Right lobe of liver (tissue), 6 donors: ENCODE results near the gene GNAL. TPM values are rescaled to one million over a fixed set of nuclear protein-coding genes. Genes with fewer than 3 reads are reported as not detected.

ENCODE experiments used
- ATAC-seq, 4 donors: fragments of 200-7000 bp; cut with Tn5 transposase; one replicate each; pipeline ENCODE4 v1.9.1; 2020; ENCODE audit warnings: mild to moderate bottlenecking in 4 of 4, moderate library complexity in 4 of 4
- DNase-seq, 3 donors: peaks; one replicate each; pipeline ENCODE4 v3.0.0-alpha.2; 2020
- H3K27ac ChIP-seq, 3 donors: fragments of 200-600 bp; one replicate each; pipeline ENCODE4 v1.8.0; 2022
- H3K27me3 ChIP-seq, 2 donors: fragments of 200-600 bp; one replicate each; pipeline ENCODE4 v1.8.0; 2022
- H3K36me3 ChIP-seq, 4 donors: fragments of 200-600 bp; sonication (generic) in 1 of 4; one replicate each; pipeline versions ENCODE4 v1.5.1 to v1.8.0; 2017 to 2022; ENCODE audit warnings: control low read depth in 1 of 4
- H3K4me1 ChIP-seq, 4 donors: fragments of 200-600 bp; sonication (generic) in 1 of 4; one replicate each; pipeline versions ENCODE4 v1.5.1 to v1.8.0; 2017 to 2022; ENCODE audit warnings: control low read depth in 1 of 4
- H3K4me3 ChIP-seq, 3 donors: fragments of 200-600 bp; one replicate each; pipeline ENCODE4 v1.8.0; 2022
- H3K9me3 ChIP-seq, 4 donors: fragments of 200-600 bp; sonication (generic) in 1 of 4; one replicate each; pipeline versions ENCODE4 v1.5.1 to v1.8.0; 2017 to 2022; ENCODE audit warnings: control low read depth in 1 of 4
- CTCF ChIP-seq, 4 donors: fragments of 200-600 bp in 3 of 4; fragments of 450-650 bp in 1 of 4; IDR thresholded peaks; one replicate each; pipeline versions ENCODE4 v1.5.1 to v1.8.0; 2016 to 2022; ENCODE audit warnings: antibody characterized with exemption in 4 of 4, mild to moderate bottlenecking in 2 of 4
- POLR2A ChIP-seq: fragments of 450-650 bp; IDR thresholded peaks from one replicate; pipeline ENCODE4 v1.6.1; 2017; ENCODE audit warnings: antibody characterized with exemption, mild to moderate bottlenecking
- WGBS: methylation state at CpG from one replicate; pipeline ENCODE4 v1.1.6; 2018; ENCODE audit warnings: low coverage, low lambda C conversion rate; ENCODE audit not compliant: insufficient coverage; ENCODE audit errors: missing lambda C conversion rate; 5-methylcytosine and 5-hydroxymethylcytosine counted together
- intact Hi-C, 2 donors: fragments of 100-400 bp; cut with DNase I; formaldehyde crosslinking; loops; one replicate each; pipeline versions ENCODE4 v1.11.2 to v1.14.1; 2022
- total RNA-seq, 6 experiments: library from RNA; depleted of rRNA in 2 of 6; stranded (reverse); fragments of >200 nt in 2 of 6; fragmentation: NEBNext Ultra II Directional in 3 of 6; extraction: Animal tissue kit (Norgen Biotek cat#: 25700) in 3 of 6; gene quantifications; one replicate each; pipeline versions ENCODE4 v1.1.0 to v1.2.4, GENCODE V29; 2016 to 2023
- donor health status: DM: no; HTN: yes; CAD: no.
- donor health status: DM: no; HTN: no; CAD: no.
- donor health status: DM: no; HTN: no; CAD: no.
- donor health status: DM: no; HTN: yes; CAD: no.
- donor health status: DM: no; HTN: yes; CAD: no.

GNAL gene
- total RNA-seq, 6 experiments from 2014 or later = 0.19 to 1.9 (median 1.2) TPM

GRCh38 chr18:11775436-11776174 is 86.5 kb downstream of the GNAL start:
- no peak for TF ChIP-seq CTCF (IDR thresholded peaks at IDR 0.05)
- TF ChIP-seq POLR2A = no peak
- intact Hi-C loops = no loop called here
- H3K4me1 ChIP-seq = no peaks in the 10 kb centered on the region
- H3K9me3 ChIP-seq = no peaks in the 10 kb centered on the region
- no peak overlapping the region for H3K27ac ChIP-seq
- no peaks in the 10 kb centered on the region for H3K27me3 ChIP-seq
- ATAC-seq (no peak), DNase-seq (no peak)
- no peak overlapping the region for H3K4me3 ChIP-seq
- no peaks in the 10 kb centered on the region for H3K36me3 ChIP-seq
- 70% methylated on average over 16 of the region's 16 CpGs for WGBS

GRCh38 chr18:11780042-11780441 is 91.0 kb downstream of the GNAL start:
- intact Hi-C loops = no loop called here

GRCh38 chr18:11783716-11784331 is 94.8 kb downstream of the GNAL start:
- intact Hi-C loops = no loop called here
- Histone ChIP-seq H3K9me3 (no peaks in the 10 kb centered on the region), H3K27ac (no peak overlapping the region), H3K36me3 (no peaks in the 10 kb centered on the region), H3K4me3 (no peak overlapping the region), H3K4me1 (no peaks in the 10 kb centered on the region), H3K27me3 (no peaks in the 10 kb centered on the region)
- no peak for DNase-seq
- no peak for ATAC-seq
- no peak for TF ChIP-seq POLR2A
- TF ChIP-seq CTCF (IDR thresholded peaks at IDR 0.05) = no peak
- WGBS = 71% methylated on average over 2 of the region's 7 CpGs

More at GRCh38 chr18:11780042-11780441, 91.0 kb downstream of the GNAL start:
- DNase-seq = no peak
- H3K27me3 ChIP-seq = no peaks in the 10 kb centered on the region
- H3K27ac ChIP-seq = no peak overlapping the region
- WGBS = 46% methylated on average over 5 of the region's 5 CpGs
- no peak for ATAC-seq
- H3K9me3 ChIP-seq = no peaks in the 10 kb centered on the region
- H3K4me1 ChIP-seq = no peaks in the 10 kb centered on the region
- TF ChIP-seq CTCF (IDR thresholded peaks at IDR 0.05) (no peak), POLR2A (no peak)
- no peak overlapping the region for H3K4me3 ChIP-seq
- H3K36me3 ChIP-seq = no peaks in the 10 kb centered on the region

- H3K9me3 ChIP-seq = no peaks in the 10 kb centered on the region
- H3K4me1 ChIP-seq = no peaks in the 10 kb centered on the region
- no peaks in the 10 kb centered on the region for H3K36me3 ChIP-seq
- H3K27me3 ChIP-seq = no peaks in the 10 kb centered on the region
- DNase-seq (no peak), ATAC-seq (no peak)
- no peak overlapping the region for H3K27ac ChIP-seq
- WGBS = 86% methylated on average over 6 of the region's 6 CpGs
- intact Hi-C loops = no loop called here
- TF ChIP-seq CTCF (IDR thresholded peaks at IDR 0.05) (no peak), POLR2A (no peak)
- no peak overlapping the region for H3K4me3 ChIP-seq
Observed at GRCh38 chr18:11784674-11785304, 95.7 kb downstream of the GNAL start.
